NCI-H526 (cell line): Measurements from ENCODE around the gene MAP2K1.
"Not testable (repeated sequence)": the region's sequence is repeated elsewhere in the genome, so short reads cannot be mapped to it uniquely, and the experiment has no call there.

Experiments
- DNase-seq, 2 experiments: peaks; one replicate each; lab custom pipeline; 2025; lab: John Stamatoyannopoulos, UW

The MAP2K1 gene

DNA sequence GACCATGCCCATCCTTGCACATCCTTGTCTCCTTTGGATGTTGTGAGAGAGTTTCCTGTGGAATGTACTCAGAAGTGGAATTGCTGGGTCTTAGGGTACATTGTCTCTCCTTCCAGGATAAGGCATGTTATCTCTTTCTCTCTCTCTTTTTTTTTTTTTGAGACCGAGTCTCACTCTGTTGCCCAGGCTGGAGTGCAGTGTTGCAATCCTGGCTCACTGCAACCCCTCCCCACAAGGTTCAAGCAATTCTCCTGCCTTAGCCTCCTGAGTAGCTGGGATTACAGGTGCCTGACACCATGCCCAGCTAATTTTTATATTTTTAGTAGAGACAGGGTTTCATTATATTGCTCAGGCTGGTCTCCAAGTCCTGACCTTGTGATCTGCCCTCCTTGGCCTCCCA, 6.3 kb downstream of the MAP2K1 start:
- DNase-seq: not testable (repeated sequence)

DNA sequence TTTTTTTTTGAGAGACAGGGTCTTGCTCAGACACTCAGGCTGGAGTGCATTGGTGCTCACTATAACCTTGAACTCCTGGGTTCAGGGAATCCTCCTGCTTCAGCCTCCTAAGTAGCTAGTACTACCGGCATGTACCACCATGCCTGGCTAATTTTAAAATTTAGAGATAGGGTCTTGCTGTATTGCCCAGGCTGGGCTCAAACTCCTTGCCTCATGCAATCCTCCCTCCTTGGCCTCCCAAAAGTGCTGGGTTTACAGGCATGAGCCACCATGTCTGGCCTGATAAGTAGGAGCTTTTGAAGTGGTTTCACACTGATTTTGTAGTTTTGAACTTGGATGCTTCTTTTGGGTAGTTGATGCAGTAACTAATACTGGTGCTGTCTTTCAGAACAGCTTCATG, 7.8 kb downstream of the MAP2K1 start:
- DNase-seq: no peak

DNA sequence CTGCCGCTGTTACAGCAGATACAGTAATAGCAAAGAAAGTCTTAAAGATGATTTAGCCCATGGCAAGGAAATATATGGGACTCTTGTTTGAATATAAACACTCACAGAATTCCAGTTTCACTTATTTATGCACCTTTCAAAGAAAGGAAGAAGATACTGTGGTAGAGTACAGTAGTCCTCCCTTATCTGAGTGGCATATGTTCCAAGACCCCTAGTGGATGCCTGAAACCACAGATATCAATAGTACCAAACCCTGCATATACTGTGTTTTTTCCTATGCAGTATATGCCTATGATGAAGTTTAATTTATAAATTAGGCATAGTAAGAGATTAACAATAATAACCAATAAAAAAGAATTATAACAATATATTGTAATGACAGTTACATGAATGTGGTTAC, 8.2 kb downstream of the MAP2K1 start:
- DNase-seq: no peak

DNA sequence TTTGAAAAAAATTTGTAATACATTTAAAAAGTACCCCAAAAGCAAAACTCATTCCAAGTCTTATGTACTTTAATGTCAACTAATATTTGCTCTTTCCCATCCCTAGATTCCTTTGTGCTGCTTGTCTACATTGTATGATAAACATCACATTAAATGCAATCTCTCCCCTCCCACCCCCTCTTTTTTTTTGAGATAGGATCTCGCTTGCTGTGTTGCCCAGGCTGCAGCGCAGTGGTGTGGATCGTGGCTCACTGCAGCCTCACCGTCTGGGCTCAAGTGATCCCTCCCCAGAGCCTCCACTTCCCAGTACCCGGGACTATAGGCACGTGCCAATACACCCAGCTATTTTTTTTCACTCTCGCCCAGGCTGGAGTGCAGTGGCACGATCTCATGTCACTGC, 12.6 kb downstream of the MAP2K1 start:
- no peak for DNase-seq

DNA sequence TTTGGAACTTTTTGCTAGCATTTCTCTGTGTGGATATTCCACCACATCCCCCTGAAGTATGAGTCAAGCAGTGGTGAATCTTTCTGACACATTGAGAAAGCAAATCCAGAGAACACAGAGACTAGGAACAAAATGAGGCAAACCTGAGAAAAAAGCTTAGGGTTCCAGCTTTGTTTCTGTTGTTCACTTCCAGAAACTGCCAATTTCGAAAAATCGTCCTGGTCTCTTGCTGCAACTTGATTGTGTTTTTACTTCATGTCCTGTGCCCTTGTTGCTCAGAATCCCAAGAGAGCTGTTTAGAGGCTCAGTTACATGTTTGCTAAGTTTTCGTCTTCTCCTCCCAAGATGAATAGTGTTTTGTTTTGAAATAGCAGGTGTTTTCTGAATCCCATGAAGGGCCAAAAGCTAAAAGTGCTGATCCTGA, 13.7 kb downstream of the MAP2K1 start:
- no peak for DNase-seq

DNA sequence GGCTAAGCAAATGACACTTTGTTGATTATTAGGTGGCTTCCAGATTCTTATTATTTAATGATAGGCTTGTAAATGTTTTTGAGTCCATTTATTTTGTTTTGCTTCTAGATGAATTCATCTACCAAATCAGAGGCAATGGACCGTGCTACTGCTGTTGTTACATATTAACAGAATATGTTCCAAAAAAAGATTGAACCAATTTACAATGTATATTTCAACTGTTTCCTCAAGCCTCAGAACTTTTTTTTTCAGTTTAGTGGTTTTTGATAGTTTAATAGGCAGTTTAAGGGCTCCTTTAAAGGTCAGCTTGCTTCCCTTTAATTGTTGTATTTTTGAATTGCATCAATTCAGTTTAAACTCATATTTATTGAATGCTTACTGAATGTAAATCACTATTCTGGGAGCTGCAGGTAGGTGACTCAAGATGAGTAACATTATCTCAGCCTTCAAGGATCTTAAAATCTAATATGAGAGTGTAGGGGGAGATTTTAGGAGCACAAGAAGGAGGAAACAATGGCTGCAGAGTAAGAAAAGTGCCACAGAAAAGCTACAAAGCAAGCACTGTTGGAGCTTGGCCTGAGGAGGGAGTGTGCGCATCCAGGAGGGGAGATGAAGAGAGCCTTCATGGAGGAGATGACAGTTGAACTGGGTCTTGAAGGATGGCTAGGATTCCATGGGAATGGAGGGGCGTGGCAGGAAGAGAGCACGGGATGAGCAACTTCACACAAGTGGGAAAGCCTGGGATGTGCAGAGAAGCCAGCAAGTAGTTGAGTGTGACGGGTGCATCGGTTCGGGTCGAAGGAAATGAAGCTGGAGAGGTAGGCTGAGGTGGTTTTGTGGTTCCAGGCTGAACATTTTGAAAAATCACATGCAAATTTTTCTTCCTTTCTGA, 14.7 kb downstream of the MAP2K1 start:
- no peak for DNase-seq

DNA sequence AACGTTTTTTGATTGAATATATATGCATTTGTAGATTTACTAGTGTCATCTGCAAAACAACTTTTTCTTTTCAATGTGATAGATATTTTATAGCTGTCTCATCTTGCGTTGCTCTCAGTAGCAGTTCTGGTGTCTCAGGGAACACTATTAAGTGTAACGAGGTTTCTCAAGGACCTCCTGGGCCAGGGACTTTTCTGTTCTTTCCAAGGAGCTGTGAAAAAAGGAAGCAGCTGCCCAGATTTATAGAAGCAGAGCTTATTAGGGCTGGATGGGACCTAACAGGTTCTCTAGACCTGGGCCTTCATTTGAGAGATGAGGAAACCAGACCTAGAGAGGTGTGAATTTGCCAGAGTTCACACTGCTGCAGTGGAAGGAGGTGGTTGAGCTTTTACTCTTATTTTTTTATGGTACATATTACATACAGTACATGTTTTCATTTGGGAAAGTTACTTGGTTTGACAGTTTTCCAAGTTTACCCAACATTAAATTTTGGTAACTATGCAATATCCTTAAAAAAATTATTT, 16.1 kb downstream of the MAP2K1 start:
- DNase-seq: no peak

DNA sequence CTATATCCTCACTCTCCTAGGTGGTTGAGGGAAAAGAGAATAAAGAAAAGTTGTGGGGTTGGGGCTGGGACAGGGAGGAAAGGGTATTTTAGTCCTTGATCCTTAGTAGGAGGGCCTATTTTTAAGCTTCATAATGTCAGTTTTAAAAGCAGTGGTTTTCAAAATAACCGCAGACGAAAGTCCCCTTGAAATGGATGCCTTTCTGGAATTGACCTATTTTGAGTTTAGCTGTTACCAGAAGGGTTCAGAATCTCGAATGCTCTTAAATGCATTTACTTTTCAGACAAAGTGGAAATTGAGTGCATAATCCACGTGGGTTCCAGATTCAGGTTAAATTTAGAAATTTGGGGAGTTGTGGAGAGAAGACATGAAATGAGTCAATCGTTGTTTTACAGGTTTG, 16.6 kb downstream of the MAP2K1 start:
- no peak for DNase-seq

DNA sequence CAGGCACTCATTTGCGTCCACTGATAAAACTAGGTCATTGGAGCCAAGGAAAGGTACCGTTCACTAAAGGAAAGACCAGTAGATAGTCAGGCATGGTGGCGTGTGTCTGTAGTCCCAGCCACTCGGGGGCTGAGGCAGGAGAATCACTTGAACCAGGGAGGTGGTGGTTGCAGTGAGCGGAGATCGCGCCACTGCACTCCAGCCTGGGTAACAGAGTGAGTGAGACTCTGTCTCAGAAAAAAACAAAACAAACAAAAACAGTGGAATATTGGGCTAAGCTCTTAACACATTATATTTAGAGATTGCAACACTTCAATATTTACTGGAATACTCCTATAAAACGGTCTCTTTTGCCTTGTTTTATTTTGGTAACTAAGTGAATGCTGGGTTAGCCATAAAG, 17.4 kb downstream of the MAP2K1 start:
- DNase-seq: no peak

DNA sequence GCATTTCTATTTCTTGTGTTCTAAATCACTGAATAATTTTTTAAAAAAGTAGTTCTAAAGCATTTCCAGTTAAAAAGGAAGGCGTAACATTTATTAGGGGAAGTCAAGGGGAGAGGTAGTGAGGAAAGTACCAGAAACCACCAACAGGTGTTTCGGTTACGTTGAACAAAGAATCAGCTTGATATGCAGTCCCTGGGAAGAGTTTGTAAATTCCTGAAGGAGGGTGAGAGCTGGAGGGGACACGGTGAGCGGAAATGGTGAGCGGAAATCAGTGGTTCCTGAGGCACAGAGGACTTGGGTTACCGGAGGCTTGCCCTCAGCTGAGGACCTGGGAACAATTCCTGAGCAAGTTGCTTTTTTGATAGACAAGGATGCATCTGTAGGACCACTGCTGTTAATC, 17.8 kb downstream of the MAP2K1 start:
- DNase-seq: no peak

DNA sequence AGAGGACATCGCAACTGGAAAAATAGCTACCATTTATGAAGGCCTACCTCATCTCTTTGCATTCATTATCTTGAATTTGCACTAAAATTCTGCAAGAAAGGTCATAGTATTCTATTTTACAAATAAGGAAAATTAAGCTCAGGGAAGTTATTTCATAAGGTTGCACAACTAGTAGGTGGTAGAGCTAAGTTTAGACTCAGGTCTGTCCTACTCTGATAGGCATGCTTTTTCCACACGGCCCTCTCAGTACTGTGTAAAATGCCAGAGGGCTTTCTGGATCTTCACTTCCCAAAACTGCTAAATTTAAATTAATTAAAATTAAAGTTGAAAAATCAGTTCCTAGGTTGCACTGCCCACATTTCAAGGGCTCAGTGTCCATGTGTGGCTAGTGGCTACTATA, 18.3 kb downstream of the MAP2K1 start:
- DNase-seq: no peak

DNA sequence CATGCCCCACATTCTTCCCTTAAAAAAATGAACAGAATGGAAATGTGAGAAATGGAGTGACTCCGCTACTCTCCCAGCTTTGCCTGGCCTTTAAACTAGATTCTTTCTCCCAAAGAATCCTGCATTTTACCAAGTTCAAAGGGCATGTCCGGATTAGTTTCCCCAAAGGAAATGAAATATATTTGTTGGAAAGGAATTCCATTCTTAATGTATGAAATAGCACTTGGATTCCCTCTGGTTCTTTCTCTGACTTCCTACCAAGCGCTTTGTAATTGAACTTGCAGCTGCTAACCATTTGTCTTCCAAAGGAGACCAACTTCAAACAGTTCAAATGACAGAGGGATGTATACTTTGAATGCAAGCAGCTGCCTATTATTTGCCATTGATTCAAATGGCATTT, 18.9 kb downstream of the MAP2K1 start:
- no peak for DNase-seq

DNA sequence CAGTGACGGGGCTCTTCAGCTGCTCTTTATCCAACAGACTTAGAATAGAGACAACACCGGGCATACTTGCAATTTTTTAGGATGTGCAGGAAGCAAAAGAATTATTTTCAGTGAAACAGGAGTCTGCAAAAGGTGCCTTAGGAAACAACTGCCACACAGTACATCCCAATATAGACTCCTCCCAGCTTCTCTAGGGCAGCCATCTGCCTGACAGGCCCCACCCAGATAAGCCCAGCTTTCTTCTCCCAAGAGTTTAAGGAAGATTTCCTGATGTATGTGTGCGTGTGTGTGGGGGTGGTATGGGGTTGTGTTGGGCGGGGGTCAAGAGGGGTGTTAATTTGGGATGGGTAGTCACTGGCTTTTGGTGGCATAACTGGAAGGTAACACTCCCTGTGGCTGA, 21.5 kb downstream of the MAP2K1 start:
- DNase-seq: no peak

DNA sequence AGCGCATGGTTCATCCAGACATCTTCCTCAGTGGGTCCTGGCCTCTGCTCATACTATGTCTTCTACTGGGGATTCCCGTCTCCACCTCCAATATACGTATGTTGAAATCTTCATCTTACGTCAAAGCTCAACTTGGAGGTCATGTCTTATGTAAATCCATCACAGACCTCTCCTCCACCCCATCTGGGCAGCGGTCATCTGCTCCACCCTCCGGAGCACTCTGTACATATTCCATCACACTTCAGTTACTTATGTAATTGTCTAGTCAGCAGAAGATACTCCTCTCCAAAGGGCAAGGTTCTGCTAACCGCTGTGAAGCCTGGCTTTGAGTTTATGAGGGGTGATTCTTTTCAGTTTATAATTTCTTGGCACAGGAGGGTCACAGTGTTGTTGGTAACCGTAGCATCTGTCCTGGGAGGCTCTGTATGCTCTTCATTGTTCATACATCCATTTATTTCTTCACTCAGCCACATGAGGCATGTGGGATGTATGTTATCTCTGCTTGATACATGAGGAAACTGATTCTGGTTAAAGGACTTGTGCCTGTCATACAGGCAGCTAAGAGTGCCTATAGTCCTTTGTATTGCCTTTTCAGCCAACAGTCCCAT, 22.1 kb downstream of the MAP2K1 start:
- DNase-seq: no peak

DNA sequence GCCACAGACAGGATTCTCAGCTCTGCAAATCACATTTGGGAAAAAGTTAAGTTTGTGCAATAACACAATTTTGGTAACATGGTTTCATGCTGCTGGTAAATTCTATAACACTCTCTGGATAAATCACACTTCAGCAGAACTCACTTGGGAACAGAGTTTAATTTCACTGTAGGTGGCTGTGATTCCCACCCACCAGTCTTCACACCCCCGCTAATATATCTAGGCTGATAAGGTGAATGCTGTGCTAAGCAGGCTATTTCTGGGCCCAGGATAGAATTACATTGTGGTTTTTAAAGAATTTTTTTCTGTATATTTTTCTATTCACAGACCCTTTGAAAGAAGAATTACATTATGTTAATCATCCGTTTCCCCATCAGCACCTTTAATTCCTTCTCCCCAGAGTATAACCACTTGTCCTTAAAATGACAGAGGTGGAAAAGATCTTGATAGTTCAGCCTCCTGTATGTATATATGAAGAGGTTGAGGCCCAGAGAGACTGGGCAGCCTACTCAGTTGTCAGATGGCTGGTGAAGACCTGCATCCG, 22.9 kb downstream of the MAP2K1 start:
- DNase-seq: no peak

DNA sequence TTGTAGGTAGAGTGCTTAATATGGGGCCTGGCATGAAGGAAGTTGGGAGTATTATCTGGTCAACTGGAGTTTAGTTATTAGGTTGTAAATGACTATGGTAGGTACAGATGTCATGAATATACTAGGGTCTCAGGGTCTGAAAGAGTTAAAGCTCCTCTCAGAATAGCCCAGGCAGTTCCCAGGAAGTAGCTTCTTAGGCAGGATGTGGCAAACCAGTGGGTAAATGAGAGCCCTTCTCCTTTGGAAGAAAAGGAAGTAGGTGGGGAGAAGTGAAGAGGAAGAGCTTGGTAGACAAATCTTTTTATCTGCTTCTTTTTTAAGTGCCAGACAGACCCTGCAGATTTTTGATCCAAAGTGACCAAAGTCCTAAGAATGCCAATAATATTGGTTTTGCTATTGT, 24.5 kb downstream of the MAP2K1 start:
- DNase-seq: no peak

DNA sequence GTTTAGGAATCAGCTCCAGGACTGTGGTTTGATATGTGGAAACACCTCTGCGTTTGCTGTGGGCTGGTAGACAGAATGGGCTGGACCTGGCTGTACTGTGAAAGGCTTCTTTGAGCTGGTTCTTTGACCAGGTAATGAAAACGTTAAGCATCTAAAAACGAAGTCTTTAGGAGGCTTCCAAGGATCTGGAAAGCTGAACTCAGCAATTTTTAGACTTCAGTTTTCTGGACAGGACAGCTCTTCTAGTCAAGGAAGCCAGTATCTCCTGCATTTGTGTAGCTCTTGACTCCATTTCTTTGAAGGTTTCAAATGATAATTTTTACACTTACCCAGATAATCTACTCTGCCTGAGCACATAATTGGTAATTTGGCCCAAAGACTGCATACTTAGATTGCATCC, 25.5 kb downstream of the MAP2K1 start:
- no peak for DNase-seq

DNA sequence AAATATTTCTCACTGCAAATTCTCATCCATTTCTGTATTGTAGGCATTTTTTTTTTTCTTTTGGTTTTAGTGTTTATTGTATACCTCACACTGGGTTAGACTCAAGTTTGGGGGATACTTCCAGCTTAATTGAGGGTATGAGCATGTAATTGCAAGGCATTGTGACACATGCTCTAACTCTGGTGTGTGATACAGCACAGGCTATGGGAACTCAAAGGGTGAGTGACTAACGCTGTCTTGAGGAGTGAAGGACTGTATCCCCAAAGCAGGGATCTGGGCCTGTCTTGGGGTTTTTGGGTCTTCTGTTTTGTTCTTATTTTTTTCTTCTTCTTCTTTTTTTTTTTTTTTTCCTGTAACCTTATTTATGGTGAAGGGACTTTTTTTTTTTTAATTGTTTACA, 26.9 kb downstream of the MAP2K1 start:
- no peak for DNase-seq

DNA sequence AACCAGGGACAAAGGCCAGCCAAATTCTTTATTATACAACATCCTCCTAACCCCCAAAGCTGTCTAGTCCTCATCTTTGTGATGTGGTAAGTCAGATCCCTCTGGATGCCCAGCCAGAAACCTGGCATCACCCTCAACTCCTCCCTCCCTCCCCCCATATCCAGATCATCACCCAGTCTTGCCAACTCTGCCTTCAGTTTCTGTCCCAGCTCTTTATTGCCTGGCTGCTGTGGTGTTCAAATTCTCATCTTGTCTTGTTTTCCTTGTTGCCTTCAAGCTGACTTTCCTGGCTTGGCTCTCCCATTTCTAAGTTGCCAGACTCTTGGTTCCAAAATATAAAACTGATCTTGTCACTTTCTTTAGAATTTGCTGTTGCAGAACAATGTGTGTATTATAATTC, 28.6 kb downstream of the MAP2K1 start:
- no peak for DNase-seq

DNA sequence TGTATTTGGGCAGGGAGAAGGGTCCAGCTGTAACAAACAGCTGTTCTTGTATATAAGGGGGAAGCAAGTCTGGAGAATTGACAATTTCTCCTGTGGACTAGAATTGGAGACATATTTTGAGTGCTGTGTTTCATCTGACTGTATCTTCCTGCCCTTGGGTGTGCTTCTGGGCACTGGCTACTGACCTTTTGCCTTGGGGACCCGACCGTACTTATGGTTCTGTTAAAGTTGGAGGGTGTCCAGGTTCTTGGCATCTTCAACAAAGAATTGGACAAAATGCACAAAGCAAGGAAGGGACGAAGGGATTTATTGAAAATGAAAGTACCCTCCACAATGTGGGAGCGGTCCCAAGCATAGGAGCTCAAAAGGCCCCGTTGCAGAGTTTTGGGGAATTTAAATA, 31.0 kb downstream of the MAP2K1 start:
- no peak for DNase-seq

DNA sequence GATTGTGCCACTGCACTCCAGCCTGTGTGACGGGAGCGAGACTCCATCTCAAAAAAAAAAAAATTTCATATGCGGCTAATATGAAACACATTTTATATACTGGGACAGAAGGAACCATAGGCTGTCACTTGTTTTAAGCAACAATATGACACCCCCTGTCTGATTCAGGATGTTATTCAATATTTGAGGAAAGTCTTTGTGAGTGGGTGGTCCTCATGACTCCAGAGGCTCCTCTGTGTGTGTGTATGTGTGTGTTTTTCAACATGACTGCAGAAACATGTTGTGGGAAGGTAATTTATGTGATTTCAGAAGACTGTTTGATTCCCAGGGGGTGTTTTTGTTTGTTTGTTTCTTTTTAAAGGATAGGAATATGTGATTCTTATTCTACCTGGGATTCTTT, 32.8 kb downstream of the MAP2K1 start:
- no peak for DNase-seq

DNA sequence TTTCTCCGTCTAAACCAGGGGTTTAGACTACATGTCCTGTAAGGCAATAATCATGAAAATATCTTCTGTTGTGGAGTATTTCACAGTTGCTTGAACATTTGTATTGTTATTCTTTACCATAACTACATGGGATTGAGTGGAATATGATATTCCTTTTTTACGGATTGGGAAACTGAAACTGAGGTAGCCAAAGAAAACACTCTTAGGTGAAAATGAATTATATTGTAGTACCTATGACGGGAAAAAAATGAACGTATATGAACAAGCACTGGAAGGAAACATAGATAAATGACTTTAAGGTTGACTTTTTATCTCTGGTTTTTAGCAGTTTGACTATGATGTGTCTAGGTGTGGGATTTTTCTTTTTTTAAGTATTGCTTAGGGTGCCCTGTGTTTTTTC, 35.6 kb downstream of the MAP2K1 start:
- no peak for DNase-seq

DNA sequence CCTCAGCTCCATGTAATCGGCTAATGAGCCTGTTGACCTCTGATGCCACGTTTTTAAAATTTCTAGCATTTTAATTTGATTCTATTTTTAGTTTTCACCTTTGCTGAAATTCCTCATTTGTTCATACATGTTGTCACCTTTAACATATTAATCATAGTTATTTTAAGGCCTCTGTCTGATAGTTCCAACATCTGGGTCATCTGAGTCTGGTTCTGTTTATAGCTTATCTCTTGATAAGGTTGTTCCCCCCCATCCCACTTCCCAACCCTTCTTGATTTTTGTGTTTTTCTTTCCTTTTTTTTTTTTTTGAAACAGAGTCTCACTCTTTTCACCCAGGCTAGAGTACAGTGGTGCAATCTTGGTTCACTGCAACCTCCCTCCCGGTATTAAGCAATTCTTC, 36.4 kb downstream of the MAP2K1 start:
- no peak for DNase-seq
